GM21576 (cell line): ENCODE measurements around the gene EXOC4.

Source experiments
- ATAC-seq: cut with Tn5 transposase; IDR thresholded peaks from one replicate; pipeline ENCODE4 v1.9.1; 2021; ENCODE audit warnings: mild to moderate bottlenecking, moderate library complexity; ENCODE audit not compliant: unreplicated experiment

EXOC4 gene

DNA sequence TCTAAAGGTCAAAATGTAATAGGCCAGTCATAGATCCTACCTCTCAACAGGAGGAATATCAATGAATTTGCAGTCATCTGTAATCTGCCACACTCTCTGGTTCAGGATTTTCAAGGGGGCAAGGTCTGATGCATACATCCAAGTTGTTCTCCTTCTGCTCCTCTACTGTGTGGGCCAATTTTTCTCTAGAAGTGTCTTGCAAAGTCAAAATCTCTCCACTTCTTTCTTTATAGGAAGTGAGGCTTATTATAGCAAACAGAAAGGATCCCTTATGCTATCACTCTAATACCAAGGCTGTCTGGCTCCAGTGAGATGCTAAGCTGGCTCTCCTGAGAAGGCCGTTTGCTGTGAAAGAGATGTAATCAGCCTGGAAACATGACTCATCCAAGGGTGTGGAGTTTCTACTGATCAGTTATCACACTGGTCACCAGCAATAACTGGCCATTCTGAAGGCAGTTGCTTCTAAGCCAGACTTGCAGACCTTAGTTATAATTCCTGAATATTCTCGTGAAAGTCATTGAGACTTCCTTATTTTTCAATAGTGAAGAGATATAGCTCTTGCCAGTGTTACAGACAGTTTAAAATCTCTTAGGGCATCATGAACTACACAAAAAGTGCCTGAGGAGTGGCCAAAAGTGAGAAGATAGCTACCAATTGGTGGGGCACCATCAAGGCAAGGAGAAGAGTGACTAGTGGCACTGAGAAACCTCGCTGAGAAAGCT is 831.0 kb downstream of the EXOC4 start:
- ATAC-seq = no peak

DNA sequence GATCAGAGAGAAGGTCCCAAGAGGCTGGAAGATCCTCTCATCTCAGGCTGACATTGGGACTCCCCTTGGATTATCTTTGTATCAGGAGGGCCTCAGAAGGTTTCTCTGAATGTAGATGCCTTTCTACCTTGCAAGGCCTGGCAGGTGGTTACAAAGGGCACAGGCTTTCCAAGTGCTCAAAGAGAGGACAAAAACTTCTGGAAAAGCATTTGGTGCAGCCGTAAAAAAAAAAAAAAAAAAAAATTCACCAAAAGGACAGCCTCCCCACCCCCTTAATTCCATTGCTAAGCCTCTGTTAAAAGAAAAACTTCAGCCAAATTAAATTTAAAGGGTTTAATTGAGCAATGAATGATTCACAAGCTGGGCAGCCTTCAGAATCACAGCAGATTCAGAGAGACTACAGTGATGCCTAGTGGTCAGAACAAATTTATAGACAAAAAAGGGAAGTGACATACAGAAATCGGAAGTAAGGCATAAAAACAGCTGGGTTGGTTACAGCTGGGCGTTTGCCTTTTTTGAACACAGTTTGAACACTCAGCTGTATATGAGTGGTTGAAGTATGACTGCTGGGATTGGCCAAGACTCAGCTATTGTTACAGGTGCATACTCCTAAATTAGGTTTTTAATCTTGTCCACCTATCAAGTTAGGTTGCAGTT is 831.7 kb downstream of the EXOC4 start:
- peak; percentile 81 for ATAC-seq

DNA sequence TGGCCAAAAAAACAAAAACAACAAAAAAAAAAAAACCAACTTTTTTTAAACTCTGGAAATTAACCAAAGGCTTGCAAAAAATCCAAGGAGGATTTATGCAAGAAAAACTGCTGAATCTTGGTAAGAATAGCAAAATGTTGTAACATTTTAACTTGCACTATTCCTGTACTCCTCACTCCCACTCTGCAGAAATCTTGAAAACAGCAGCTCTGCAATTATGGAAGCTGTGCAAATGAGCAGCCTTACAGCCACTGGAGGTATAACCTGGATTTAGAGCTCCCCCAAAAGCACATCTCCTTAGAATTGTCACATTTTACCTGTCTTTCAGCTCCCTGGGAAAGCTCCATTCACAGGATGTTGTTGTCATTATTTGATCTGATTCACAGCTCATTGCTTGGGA is 832.4 kb downstream of the EXOC4 start:
- no peak for ATAC-seq

DNA sequence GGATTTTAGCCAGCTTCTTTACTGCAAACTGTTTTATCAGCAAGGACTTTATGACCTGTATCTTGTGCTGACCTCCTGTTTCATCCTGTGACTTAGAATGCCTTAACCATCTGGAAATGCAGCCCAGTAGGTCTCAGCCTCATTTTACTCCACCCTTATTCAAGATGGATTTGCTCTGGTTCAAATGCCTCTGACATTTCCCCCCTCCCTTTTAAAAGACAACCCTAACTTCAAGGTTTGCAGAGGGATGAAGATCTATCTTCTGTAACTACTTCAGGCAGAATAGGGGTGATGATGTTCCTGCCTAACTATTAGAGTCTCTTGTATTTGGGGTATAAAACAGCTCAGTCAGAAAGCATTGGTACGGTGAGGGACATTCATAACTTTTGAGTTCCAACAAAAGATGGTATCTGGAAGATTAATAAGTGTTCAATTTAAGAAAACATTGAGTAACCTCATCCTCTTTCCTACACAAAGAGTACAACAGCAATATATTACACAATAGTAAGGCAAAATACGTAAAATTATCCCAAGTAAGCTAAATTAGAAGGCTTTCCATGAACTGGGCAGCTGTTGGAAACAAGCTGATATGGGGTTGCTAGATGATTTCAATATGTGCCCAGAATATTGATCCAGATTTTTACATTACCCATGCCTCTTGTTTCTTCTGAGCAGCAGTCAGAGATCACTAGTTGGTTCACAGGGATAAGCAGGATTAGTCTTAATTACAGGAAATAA is 834.3 kb downstream of the EXOC4 start:
- ATAC-seq = no peak

DNA sequence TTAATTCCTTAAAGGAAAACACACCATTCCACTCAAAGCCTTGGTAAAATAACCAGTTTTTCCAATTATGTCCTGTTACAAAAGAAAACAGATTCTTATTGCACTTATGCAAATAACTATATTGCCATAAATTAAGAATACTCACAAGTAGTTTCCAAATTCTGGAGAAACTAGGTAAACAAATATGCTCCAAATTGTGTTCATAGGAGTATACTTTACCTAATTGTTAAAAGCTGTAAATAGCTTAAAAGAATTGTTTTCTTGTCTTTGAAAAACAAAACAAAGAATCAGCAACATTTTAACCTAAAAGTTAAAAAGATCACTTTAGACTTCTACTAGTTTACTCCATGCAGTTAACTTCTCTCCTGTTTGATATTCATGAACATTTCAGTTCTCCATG is 835.3 kb downstream of the EXOC4 start:
- no peak for ATAC-seq

DNA sequence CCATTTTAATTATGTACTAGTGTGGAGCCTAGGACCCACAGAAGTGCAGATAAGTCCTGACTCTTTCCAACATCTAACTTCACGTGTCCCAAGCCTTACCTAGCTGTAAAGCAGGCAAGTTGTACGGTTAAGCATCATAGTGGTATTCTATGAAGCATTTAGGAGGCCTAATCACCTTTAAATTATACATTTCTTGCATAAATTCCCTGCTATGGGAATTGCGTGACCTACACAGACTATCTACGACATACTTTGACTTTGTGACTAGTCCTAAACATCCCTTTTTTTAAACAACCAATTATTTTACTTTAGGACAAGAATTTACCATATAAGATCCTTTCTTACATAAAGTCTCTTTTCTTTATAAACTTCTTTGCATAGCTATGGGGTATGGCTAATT is 836.6 kb downstream of the EXOC4 start:
- no peak for ATAC-seq

DNA sequence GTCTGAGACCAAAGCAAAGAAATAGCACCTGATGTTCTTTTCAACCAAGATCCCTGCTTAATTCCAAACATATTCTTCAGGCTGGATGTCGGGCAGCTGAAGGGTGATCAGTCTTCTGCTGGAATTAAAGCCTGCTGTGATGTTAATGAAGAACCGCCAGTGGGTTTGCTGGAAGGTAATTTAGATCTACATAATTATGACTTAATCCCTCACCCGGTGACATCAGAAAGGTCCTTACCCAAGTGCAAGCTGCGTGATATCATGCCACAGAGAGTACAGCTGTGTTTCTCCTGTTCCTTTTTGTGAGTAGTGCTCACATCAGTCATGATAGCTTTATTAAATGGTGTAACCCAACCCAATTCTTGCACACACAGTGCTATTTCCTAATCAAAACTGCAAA is 845.2 kb downstream of the EXOC4 start:
- ATAC-seq = no peak

DNA sequence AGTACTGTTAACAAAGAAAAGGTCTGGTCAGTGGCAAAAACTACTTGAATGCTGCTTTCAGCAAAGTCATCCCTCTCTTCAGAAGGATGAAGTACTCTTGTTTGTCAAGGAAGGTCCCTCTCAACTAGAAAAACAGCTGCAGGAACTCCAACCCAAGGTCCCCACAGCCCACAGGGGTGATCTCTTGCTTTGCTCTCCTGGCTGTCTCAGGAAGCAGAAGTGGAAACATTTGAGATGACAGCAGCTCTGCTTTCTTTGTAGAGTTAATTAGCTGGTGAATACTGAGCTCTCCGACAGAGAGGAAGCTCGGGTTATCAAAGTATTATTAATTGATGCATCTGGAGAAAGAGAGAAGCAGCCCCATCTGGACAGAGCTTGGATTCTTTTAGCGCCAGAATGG is 848.8 kb downstream of the EXOC4 start:
- no peak for ATAC-seq

DNA sequence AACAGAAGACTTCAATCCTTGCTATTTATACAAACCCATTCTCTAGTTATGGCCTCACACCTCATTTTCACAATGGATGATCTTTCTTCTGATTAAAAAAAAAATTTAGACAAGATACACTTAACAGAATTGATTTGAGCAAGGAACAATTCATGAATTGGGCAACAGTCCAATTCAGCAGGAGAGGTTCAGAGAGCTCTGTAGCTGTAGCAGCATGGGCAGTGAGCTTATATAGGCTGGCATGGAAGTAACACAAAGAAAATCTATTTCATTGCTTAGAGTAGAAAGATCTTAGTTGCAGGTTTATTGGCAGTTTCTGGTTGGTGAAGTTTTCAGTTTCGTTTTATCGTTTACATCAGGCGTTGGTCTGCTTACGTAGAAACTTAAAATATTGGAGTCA is 851.3 kb downstream of the EXOC4 start:
- no peak for ATAC-seq

DNA sequence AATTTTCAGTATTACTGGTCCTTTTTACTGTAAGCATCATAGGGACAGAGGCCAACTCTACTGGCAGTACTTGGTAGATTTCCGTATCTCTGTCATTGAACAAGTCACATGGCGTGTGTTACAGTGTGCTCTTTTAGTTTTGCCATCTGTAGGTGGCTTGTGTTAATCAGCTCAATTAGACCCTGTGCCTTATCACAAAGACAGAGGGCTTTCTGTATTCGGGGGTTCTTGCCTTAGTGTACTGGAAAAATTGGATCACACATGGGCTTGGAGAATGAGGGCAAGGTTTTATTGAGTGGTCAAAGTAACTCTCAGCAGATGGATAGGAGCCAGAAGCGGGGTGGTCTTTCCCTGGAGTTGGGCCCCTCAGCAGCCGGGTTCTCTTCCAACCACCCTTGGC is 853.0 kb downstream of the EXOC4 start:
- ATAC-seq = no peak

DNA sequence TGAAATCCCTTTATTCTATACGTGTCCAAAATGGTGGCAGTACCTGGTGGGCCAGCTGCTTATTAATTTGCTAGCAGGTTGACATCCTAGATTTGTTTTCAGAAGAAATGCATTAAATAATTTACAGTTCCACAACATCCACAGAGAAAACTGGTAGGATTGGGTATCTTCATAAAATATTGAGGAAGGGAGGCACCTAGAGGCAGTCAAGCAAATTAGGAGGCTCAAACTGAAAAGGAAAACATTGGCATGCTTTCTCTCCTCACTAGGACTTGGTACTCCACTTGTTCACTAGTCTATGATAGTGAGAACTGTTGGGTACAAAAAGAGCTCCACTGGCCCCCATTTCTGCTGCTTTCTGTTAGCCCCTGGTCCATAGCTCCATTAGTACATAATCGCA is 855.9 kb downstream of the EXOC4 start:
- ATAC-seq = no peak

DNA sequence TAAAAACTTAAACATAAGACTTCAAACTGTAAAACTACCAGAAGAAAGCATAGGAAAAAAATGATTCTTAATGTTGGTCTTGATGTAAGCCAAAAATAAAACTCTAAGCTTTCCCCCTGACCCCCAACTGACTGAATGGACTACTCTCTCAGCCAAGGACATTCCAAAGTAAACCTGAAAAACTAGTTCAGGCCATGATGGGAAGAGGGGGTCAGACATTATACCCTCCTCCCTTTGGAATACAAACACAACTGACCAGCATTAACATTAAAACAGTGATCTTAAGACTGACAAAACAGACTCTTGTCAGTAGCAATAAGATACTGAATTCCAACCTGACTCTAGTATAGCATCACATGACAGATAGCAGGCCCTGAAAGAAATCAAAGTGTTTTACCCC is 860.8 kb downstream of the EXOC4 start:
- no peak for ATAC-seq

DNA sequence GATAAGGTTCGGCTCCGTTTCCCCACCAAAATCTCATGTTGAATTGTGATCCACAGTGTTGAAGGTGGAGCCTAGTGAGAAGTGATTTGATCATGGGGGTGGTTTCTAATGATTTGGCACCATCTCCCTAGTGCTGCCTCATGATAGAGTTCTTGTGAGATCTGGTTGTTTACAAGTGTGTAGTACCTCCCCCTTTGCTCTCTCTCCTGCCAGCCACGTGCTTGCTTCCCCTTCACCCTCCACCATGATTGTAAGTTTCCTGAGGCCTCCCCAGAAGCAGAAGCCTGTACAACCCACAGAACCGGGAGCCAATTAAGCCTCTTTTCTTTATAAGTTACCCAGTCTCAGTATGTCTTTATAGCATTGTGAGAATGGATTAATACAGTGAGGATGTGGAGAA is 862.1 kb downstream of the EXOC4 start:
- no peak for ATAC-seq
